Epithelial cell of esophagus (primary cell): Measurements from ENCODE around the gene ITGB7.

Experiments used
- DNase-seq: peaks from one replicate; pipeline ENCODE4 v3.0.0; 2010; ENCODE audit warnings: low read depth
- H3K4me3 ChIP-seq: 2 replicates; pipeline ENCODE4 v1.5.1; 2011; ENCODE audit warnings: mild to moderate bottlenecking, low read length, control low read depth
- CTCF ChIP-seq: IDR thresholded peaks from 2 replicates; pipeline ENCODE4 v1.5.1; 2011; ENCODE audit warnings: low read depth, mild to moderate bottlenecking, low read length, control low read depth, inconsistent platforms; ENCODE audit not compliant: insufficient read depth; ENCODE audit errors: missing control alignments

Gene ITGB7

GRCh38 chr12:53159195-53159839 is 47.7 kb downstream of the ITGB7 start:
- TF ChIP-seq CTCF, result peak; percentile 100
- peak; percentile 78 for DNase-seq
- H3K4me3 ChIP-seq, result no peak overlapping the region

GRCh38 chr12:53152390-53152789 is 54.7 kb downstream of the ITGB7 start:
- no peak overlapping the region for H3K4me3 ChIP-seq
- no peak for DNase-seq
- TF ChIP-seq CTCF, result no peak

- DNase-seq, result no peak
- TF ChIP-seq CTCF, result no peak
- no peak overlapping the region for H3K4me3 ChIP-seq
Observed at GRCh38 chr12:53151039-53151438, 56.0 kb downstream of the ITGB7 start.

GRCh38 chr12:53147653-53148052 is 59.4 kb downstream of the ITGB7 start:
- no peak for DNase-seq
- no peak overlapping the region for H3K4me3 ChIP-seq
- no peak for TF ChIP-seq CTCF

- H3K4me3 ChIP-seq, result no peak overlapping the region
- DNase-seq, result no peak
- TF ChIP-seq CTCF, result no peak
Observed at GRCh38 chr12:53147181-53147580, 59.9 kb downstream of the ITGB7 start.

GRCh38 chr12:53145383-53146260 is 61.4 kb downstream of the ITGB7 start:
- no peak for TF ChIP-seq CTCF
- H3K4me3 ChIP-seq, result no peak overlapping the region
- DNase-seq, result peak; percentile 14
